Activated CD8-positive, alpha-beta memory T cell treated with anti-CD3 and anti-CD28 coated beads for 4 hours (primary cell): Measurements from ENCODE around the gene ABHD4.
A peak's percentile ranks its signal among the peaks of the same experiment; 100 is the strongest.
"Not testable (repeated sequence)": the region's sequence is repeated elsewhere in the genome, so short reads cannot be mapped to it uniquely, and the experiment has no call there.

Experiments used
- DNase-seq, 2 donors: peaks; one replicate each; pipeline ENCODE4 v3.0.0-alpha.2; 2020; ENCODE audit warnings: low read depth in 2 of 2

The ABHD4 gene

GRCh38 chr14:22627506-22628263 lies 29.6 kb downstream of the ABHD4 start:
- no peak for DNase-seq

- DNase-seq = no peak
These were observed 31.3 kb downstream of the ABHD4 start for GRCh38 chr14:22629361-22629760.

- DNase-seq = no peak
These were observed 32.0 kb downstream of the ABHD4 start for GRCh38 chr14:22630066-22630465.

GRCh38 chr14:22630486-22630885 lies 32.4 kb downstream of the ABHD4 start:
- DNase-seq = no peak

- DNase-seq = no peak
These were observed 36.3 kb downstream of the ABHD4 start for GRCh38 chr14:22634233-22634900.

GRCh38 chr14:22635980-22636379 lies 37.9 kb downstream of the ABHD4 start:
- DNase-seq = not testable (repeated sequence)

- no peak for DNase-seq
These were observed 42.1 kb downstream of the ABHD4 start for GRCh38 chr14:22640192-22640591.

- no peak for DNase-seq
These were observed 43.7 kb downstream of the ABHD4 start for GRCh38 chr14:22641846-22642245.

GRCh38 chr14:22644305-22644635 lies 46.2 kb downstream of the ABHD4 start, which contains the start of gene OR6J1:
OR6J1 (minus strand) TSS chr14:22644352; CDS start chr14:22634811, 9,541 bp downstream.
- DNase-seq = no peak

GRCh38 chr14:22646570-22647254 lies 48.6 kb downstream of the ABHD4 start:
- no peak for DNase-seq

GRCh38 chr14:22648506-22648905 lies 50.4 kb downstream of the ABHD4 start:
- no peak for DNase-seq

- no peak for DNase-seq
These were observed 52.1 kb downstream of the ABHD4 start for GRCh38 chr14:22650046-22650739.

- DNase-seq = no peak
These were observed 52.9 kb downstream of the ABHD4 start for GRCh38 chr14:22650960-22651521.

- DNase-seq = no peak
These were observed 53.5 kb downstream of the ABHD4 start for GRCh38 chr14:22651586-22651985.

- peak in 1 of 2 donors; percentile 12 for DNase-seq
These were observed 55.0 kb downstream of the ABHD4 start for GRCh38 chr14:22653012-22653621.

- DNase-seq = no peak
These were observed 58.1 kb downstream of the ABHD4 start for GRCh38 chr14:22656226-22656625.

- no peak for DNase-seq
These were observed 59.0 kb downstream of the ABHD4 start for GRCh38 chr14:22656945-22657731.

GRCh38 chr14:22657861-22658260 lies 59.8 kb downstream of the ABHD4 start:
- DNase-seq = no peak

GRCh38 chr14:22658946-22659345 lies 60.8 kb downstream of the ABHD4 start:
- DNase-seq = no peak

GRCh38 chr14:22660654-22661053 lies 62.6 kb downstream of the ABHD4 start:
- no peak for DNase-seq
